Fibroblast of lung (primary cell): Measurements from ENCODE around the gene EFCAB6. TPM values are rescaled to one million over a fixed set of nuclear protein-coding genes. Genes with fewer than 3 reads are reported as not detected.

Experiments used
- DNase-seq, 2 donors: peaks; one replicate each; pipeline versions ENCODE4 v3.0.0 to v3.0.0-alpha.2; 2010; ENCODE audit warnings: low read depth in 2 of 2
- H2AFZ ChIP-seq: 2 replicates; pipeline ENCODE4 v1.5.1; 2012; ENCODE audit warnings: low read length, control low read depth, inconsistent platforms
- H3K27ac ChIP-seq: 2 replicates; pipeline ENCODE4 v1.5.1; 2011; ENCODE audit warnings: low read length, control low read depth; ENCODE audit not compliant: insufficient read depth
- H3K27me3 ChIP-seq: 2 replicates; pipeline ENCODE4 v1.5.1; 2011; ENCODE audit warnings: mild to moderate bottlenecking, low read length; ENCODE audit not compliant: control insufficient read depth, insufficient read depth
- H3K36me3 ChIP-seq: 2 replicates; pipeline ENCODE4 v1.5.1; 2011; ENCODE audit warnings: low read length; ENCODE audit not compliant: control insufficient read depth, insufficient read depth
- H3K4me1 ChIP-seq: 2 replicates; pipeline ENCODE4 v1.5.1; 2011; ENCODE audit warnings: low read length; ENCODE audit not compliant: control insufficient read depth, insufficient read depth; ENCODE audit errors: extremely low read depth
- H3K4me2 ChIP-seq: 2 replicates; pipeline ENCODE4 v1.5.1; 2011; ENCODE audit warnings: low read length, control low read depth; ENCODE audit not compliant: insufficient read depth; ENCODE audit errors: extremely low read depth
- H3K4me3 ChIP-seq, 4 experiments: fragments of 200-600 bp in 1 of 4; sonication (generic) in 1 of 4; replicated peaks in 1 of 4; 2 replicates each; pipeline ENCODE4 v1.5.1; 2011 to 2016; ENCODE audit warnings: low read length in 4 of 4, low read depth in 3 of 4, mild to moderate bottlenecking in 3 of 4, control low read depth in 2 of 4, inconsistent platforms in 1 of 4, mixed read lengths in 1 of 4; ENCODE audit not compliant: insufficient read depth in 1 of 4; ENCODE audit errors: control extremely low read depth in 1 of 4
- H3K79me2 ChIP-seq: 2 replicates; pipeline ENCODE4 v1.5.1; 2012; ENCODE audit warnings: mild to moderate bottlenecking, low read length, inconsistent platforms; ENCODE audit not compliant: control insufficient read depth, insufficient read depth
- H3K9ac ChIP-seq: 2 replicates; pipeline ENCODE4 v1.5.1; 2011; ENCODE audit warnings: mild to moderate bottlenecking, low read length, control low read depth; ENCODE audit not compliant: insufficient read depth
- H3K9me3 ChIP-seq: 2 replicates; pipeline ENCODE4 v1.5.1; 2012; ENCODE audit warnings: low read depth, low read length; ENCODE audit not compliant: control insufficient read depth, insufficient read depth
- H4K20me1 ChIP-seq: 2 replicates; pipeline ENCODE4 v1.5.1; 2011; ENCODE audit warnings: low read length; ENCODE audit not compliant: control insufficient read depth, insufficient read depth; ENCODE audit errors: extremely low read depth
- CTCF ChIP-seq, 2 donors: IDR thresholded peaks in 1 of 2; conservative IDR thresholded peaks in 1 of 2; 1 replicate in 1 of 2; 2 replicates in 1 of 2; pipeline ENCODE4 v1.5.1; 2011 to 2012; ENCODE audit warnings: low read length in 2 of 2, control low read depth in 1 of 2, inconsistent platforms in 1 of 2, low read depth in 1 of 2, mild to moderate bottlenecking in 1 of 2
- EZH2 ChIP-seq: IDR thresholded peaks from 2 replicates; pipeline ENCODE4 v1.5.1; 2012; ENCODE audit warnings: low read length, control low read depth, mild to moderate bottlenecking; ENCODE audit errors: missing control alignments
- polyA plus RNA-seq, 2 donors: library from polyadenylated mRNA; depleted of rRNA in 1 of 2; stranded (reverse) in 1 of 2; unstranded in 1 of 2; fragments of >200 nt; gene quantifications; 2 replicates each; pipeline ENCODE4 v1.2.1, GENCODE V29; 2011 to 2012; ENCODE audit warnings: missing spikeins in 1 of 2
- total RNA-seq: library from RNA; depleted of rRNA; stranded (reverse); fragments of >200 nt; gene quantifications from 2 replicates; pipeline ENCODE4 v1.2.1, GENCODE V29; 2014

Gene EFCAB6
- total and polyA plus RNA-seq, 2 donors (not counting 1 experiment from before 2014, with no cell fraction given) = 1.0 to 1.5 TPM

GRCh38 chr22:43853328-43853931, 41.3 kb upstream of the EFCAB6 start:
- Histone ChIP-seq H3K27ac (no peak overlapping the region), H3K9ac (no peak overlapping the region), H3K36me3 (no peaks in the 10 kb centered on the region), H3K27me3 (peaks cover 17% of the 10 kb centered on the region), H4K20me1 (no peaks in the 10 kb centered on the region), H3K79me2 (no peaks in the 10 kb centered on the region), H3K4me1 (no peaks in the 10 kb centered on the region), H3K9me3 (no peaks in the 10 kb centered on the region), H2AFZ (no peak overlapping the region), H3K4me2 (no peak overlapping the region), H3K4me3 (no peak overlapping the region)
- no peak for DNase-seq
- TF ChIP-seq EZH2 = no peak
- TF ChIP-seq CTCF (conservative IDR thresholded peaks at IDR 0.05 in 1 of 2, IDR thresholded peaks at IDR 0.05 in 1 of 2; ENCODE audit: low read depth in 1 of 2, low read length in 2 of 2) = no peak

- H3K27ac ChIP-seq = no peak overlapping the region
- no peak overlapping the region for H3K4me3 ChIP-seq
- H3K9me3 ChIP-seq = no peaks in the 10 kb centered on the region
- no peak for DNase-seq
- peaks cover 17% of the 10 kb centered on the region for H3K27me3 ChIP-seq
- H4K20me1 ChIP-seq = no peaks in the 10 kb centered on the region
- no peak for TF ChIP-seq EZH2
- no peak for TF ChIP-seq CTCF (conservative IDR thresholded peaks at IDR 0.05 in 1 of 2, IDR thresholded peaks at IDR 0.05 in 1 of 2; ENCODE audit: low read depth in 1 of 2, low read length in 2 of 2)
- H3K79me2 ChIP-seq = no peaks in the 10 kb centered on the region
- no peak overlapping the region for H3K9ac ChIP-seq
- no peak overlapping the region for H3K4me2 ChIP-seq
- H3K4me1 ChIP-seq = no peaks in the 10 kb centered on the region
- H3K36me3 ChIP-seq = no peaks in the 10 kb centered on the region
- no peak overlapping the region for H2AFZ ChIP-seq
Observed at GRCh38 chr22:43852573-43853327, 40.6 kb upstream of the EFCAB6 start.

GRCh38 chr22:43851979-43852307, 39.8 kb upstream of the EFCAB6 start:
- Histone ChIP-seq H4K20me1 (no peaks in the 10 kb centered on the region), H3K4me1 (no peaks in the 10 kb centered on the region), H3K79me2 (no peaks in the 10 kb centered on the region), H2AFZ (no peak overlapping the region), H3K27ac (no peak overlapping the region), H3K4me3 (no peak overlapping the region), H3K36me3 (no peaks in the 10 kb centered on the region), H3K4me2 (no peak overlapping the region), H3K9me3 (no peaks in the 10 kb centered on the region), H3K27me3 (peaks cover 17% of the 10 kb centered on the region), H3K9ac (no peak overlapping the region)
- TF ChIP-seq EZH2 (no peak), CTCF (conservative IDR thresholded peaks at IDR 0.05 in 1 of 2, IDR thresholded peaks at IDR 0.05 in 1 of 2; ENCODE audit: low read depth in 1 of 2, low read length in 2 of 2) (no peak)
- DNase-seq = no peak
